ENCODE data around the gene PANK3.
"Not testable (repeated sequence)": the region's sequence is repeated elsewhere in the genome, so short reads cannot be mapped to it uniquely, and the experiment has no call there.

Gene PANK3

GRCh38 chr5:168578538-168579487 is at the start of gene PANK3:
TSS of gene PANK3 (minus strand) at chr5:168579368. CDS start at chr5:168579283, 85 bp downstream.
- DNase-seq, result no peak

GRCh38 chr5:168624850-168625364 is 45.7 kb upstream of the PANK3 start:
- no peak for DNase-seq

- DNase-seq, result no peak
These were observed 41.6 kb upstream of the PANK3 start for GRCh38 chr5:168620807-168621206.

- no peak for DNase-seq
These were observed 35.5 kb upstream of the PANK3 start for GRCh38 chr5:168614661-168615060.

GRCh38 chr5:168613996-168614395 is 34.8 kb upstream of the PANK3 start:
- no peak for DNase-seq

GRCh38 chr5:168613396-168613795 is 34.2 kb upstream of the PANK3 start:
- DNase-seq, result no peak

- no peak for DNase-seq
These were observed 33.8 kb upstream of the PANK3 start for GRCh38 chr5:168612996-168613395.

- DNase-seq, result no peak
These were observed 33.0 kb upstream of the PANK3 start for GRCh38 chr5:168612123-168612522.

- DNase-seq, result no peak
These were observed 32.0 kb upstream of the PANK3 start for GRCh38 chr5:168611165-168611564.

- DNase-seq, result no peak
These were observed 30.8 kb upstream of the PANK3 start for GRCh38 chr5:168609806-168610482.

GRCh38 chr5:168608821-168609220 is 29.7 kb upstream of the PANK3 start:
- no peak for DNase-seq

GRCh38 chr5:168608386-168608785 is 29.2 kb upstream of the PANK3 start:
- DNase-seq, result no peak

GRCh38 chr5:168607946-168608345 is 28.8 kb upstream of the PANK3 start:
- DNase-seq, result no peak

GRCh38 chr5:168606562-168606961 is 27.4 kb upstream of the PANK3 start:
- no peak for DNase-seq

GRCh38 chr5:168604436-168604835 is 25.3 kb upstream of the PANK3 start:
- DNase-seq, result no peak

- DNase-seq, result no peak
These were observed 24.6 kb upstream of the PANK3 start for GRCh38 chr5:168603746-168604145.

- no peak for DNase-seq
These were observed 23.3 kb upstream of the PANK3 start for GRCh38 chr5:168602517-168602916.

GRCh38 chr5:168601972-168602371 is 22.8 kb upstream of the PANK3 start:
- DNase-seq, result no peak

- DNase-seq, result no peak
These were observed 21.2 kb upstream of the PANK3 start for GRCh38 chr5:168600409-168600808.

GRCh38 chr5:168599826-168600225 is 20.7 kb upstream of the PANK3 start:
- no peak for DNase-seq

- DNase-seq, result no peak
These were observed 19.5 kb upstream of the PANK3 start for GRCh38 chr5:168598639-168599038.

GRCh38 chr5:168596927-168597326 is 17.8 kb upstream of the PANK3 start:
- DNase-seq, result no peak

- DNase-seq, result not testable (repeated sequence)
These were observed 17.0 kb upstream of the PANK3 start for GRCh38 chr5:168596122-168596521.

- DNase-seq, result no peak
These were observed 12.8 kb upstream of the PANK3 start for GRCh38 chr5:168592014-168592368.
